Lower lobe of right lung (tissue), 2 donors: ENCODE measurements around the gene ZFP91. TPM values are rescaled to one million over a fixed set of nuclear protein-coding genes. Genes with fewer than 3 reads are reported as not detected.

Source experiments
- ATAC-seq, 2 donors: fragments of 200-7000 bp; cut with Tn5 transposase; one replicate each; pipeline ENCODE4 v1.9.1; 2020 to 2022; ENCODE audit warnings: mild to moderate bottlenecking in 2 of 2, moderate library complexity in 2 of 2
- DNase-seq: peaks from one replicate; pipeline ENCODE4 v3.0.0-alpha.2; 2020
- H3K27ac ChIP-seq: fragments of 200-600 bp; one replicate; pipeline ENCODE4 v1.8.0; 2022
- H3K27me3 ChIP-seq: fragments of 200-600 bp; one replicate; pipeline ENCODE4 v1.8.0; 2022; ENCODE audit warnings: low read depth
- H3K36me3 ChIP-seq: fragments of 200-600 bp; one replicate; pipeline ENCODE4 v1.8.0; 2022; ENCODE audit warnings: mild to moderate bottlenecking
- H3K4me1 ChIP-seq: fragments of 200-600 bp; one replicate; pipeline ENCODE4 v1.8.0; 2022
- H3K4me3 ChIP-seq: fragments of 200-600 bp; one replicate; pipeline ENCODE4 v1.8.0; 2022; ENCODE audit warnings: mild to moderate bottlenecking
- H3K9me3 ChIP-seq: fragments of 200-600 bp; one replicate; pipeline ENCODE4 v1.8.0; 2022
- CTCF ChIP-seq: fragments of 200-600 bp; IDR thresholded peaks from one replicate; pipeline ENCODE4 v1.8.0; 2022; ENCODE audit warnings: antibody characterized with exemption, mild to moderate bottlenecking
- intact Hi-C: fragments of 100-400 bp; cut with DNase I; formaldehyde crosslinking; loops from one replicate; pipeline ENCODE4 v1.11.0; 2022
- total RNA-seq: library from RNA; stranded (reverse); fragmentation: NEBNext Ultra II Directional; extraction: Animal tissue kit (Norgen Biotek cat#: 25700); gene quantifications from one replicate; pipeline ENCODE4 v1.2.1, GENCODE V29; 2021
- donor health status: DM: no; HTN: yes; CAD: no; lungs with severe emphysema.

Gene ZFP91
- total RNA-seq, 1 donor from 2014 or later, result 44.5 TPM

- no peak for TF ChIP-seq CTCF
- no peak for ATAC-seq
Measured at GRCh38 chr11:58647866-58648265, 69.0 kb downstream of the ZFP91 start.

GRCh38 chr11:58649623-58650022 lies 70.8 kb downstream of the ZFP91 start:
- Histone ChIP-seq H3K4me3 (no peak overlapping the region), H3K9me3 (no peaks in the 10 kb centered on the region), H3K4me1 (no peaks in the 10 kb centered on the region), H3K27me3 (no peaks in the 10 kb centered on the region), H3K27ac (no peak overlapping the region), H3K36me3 (no peaks in the 10 kb centered on the region)
- intact Hi-C loops, result no loop called here
- ATAC-seq, result no peak
- no peak for TF ChIP-seq CTCF
- no peak for DNase-seq

More at GRCh38 chr11:58647866-58648265, 69.0 kb downstream of the ZFP91 start:
- no peaks in the 10 kb centered on the region for H3K9me3 ChIP-seq
- intact Hi-C loops, result no loop called here
- H3K4me3 ChIP-seq, result no peak overlapping the region
- no peaks in the 10 kb centered on the region for H3K4me1 ChIP-seq
- DNase-seq, result no peak
- H3K36me3 ChIP-seq, result no peaks in the 10 kb centered on the region
- no peak overlapping the region for H3K27ac ChIP-seq
- H3K27me3 ChIP-seq, result no peaks in the 10 kb centered on the region

GRCh38 chr11:58650496-58650895 lies 71.6 kb downstream of the ZFP91 start:
- no peak overlapping the region for H3K27ac ChIP-seq
- ATAC-seq (no peak), DNase-seq (no peak)
- H3K36me3 ChIP-seq, result no peaks in the 10 kb centered on the region
- H3K4me1 ChIP-seq, result no peaks in the 10 kb centered on the region
- TF ChIP-seq CTCF, result no peak
- H3K9me3 ChIP-seq, result no peaks in the 10 kb centered on the region
- H3K4me3 ChIP-seq, result no peak overlapping the region
- intact Hi-C loops, result no loop called here
- H3K27me3 ChIP-seq, result no peaks in the 10 kb centered on the region

GRCh38 chr11:58652726-58653280 lies 73.9 kb downstream of the ZFP91 start:
- H3K27me3 ChIP-seq, result no peaks in the 10 kb centered on the region
- no peak for ATAC-seq
- intact Hi-C loops, result no loop called here
- H3K4me1 ChIP-seq, result no peaks in the 10 kb centered on the region
- no peaks in the 10 kb centered on the region for H3K9me3 ChIP-seq
- H3K36me3 ChIP-seq, result no peaks in the 10 kb centered on the region
- DNase-seq, result no peak
- TF ChIP-seq CTCF, result no peak
- H3K27ac ChIP-seq, result no peak overlapping the region
- no peak overlapping the region for H3K4me3 ChIP-seq

- Histone ChIP-seq H3K27me3 (no peaks in the 10 kb centered on the region), H3K9me3 (no peaks in the 10 kb centered on the region), H3K27ac (no peak overlapping the region), H3K4me3 (no peak overlapping the region), H3K4me1 (no peaks in the 10 kb centered on the region), H3K36me3 (no peaks in the 10 kb centered on the region)
- ATAC-seq (peak; percentile 89 to 92), DNase-seq (peak; percentile 83)
- peak; percentile 95 for TF ChIP-seq CTCF
- intact Hi-C loops, result no loop called here
Measured at GRCh38 chr11:58654079-58654907, 75.4 kb downstream of the ZFP91 start.
